ENCODE data around the gene MRPS11. TPM values are rescaled to one million over a fixed set of nuclear protein-coding genes. Genes with fewer than 3 reads are reported as not detected.

Gene MRPS11
- total RNA-seq, 3 donors from 2014 or later: 61.3 to 73.4 (median 67.2) TPM

DNA sequence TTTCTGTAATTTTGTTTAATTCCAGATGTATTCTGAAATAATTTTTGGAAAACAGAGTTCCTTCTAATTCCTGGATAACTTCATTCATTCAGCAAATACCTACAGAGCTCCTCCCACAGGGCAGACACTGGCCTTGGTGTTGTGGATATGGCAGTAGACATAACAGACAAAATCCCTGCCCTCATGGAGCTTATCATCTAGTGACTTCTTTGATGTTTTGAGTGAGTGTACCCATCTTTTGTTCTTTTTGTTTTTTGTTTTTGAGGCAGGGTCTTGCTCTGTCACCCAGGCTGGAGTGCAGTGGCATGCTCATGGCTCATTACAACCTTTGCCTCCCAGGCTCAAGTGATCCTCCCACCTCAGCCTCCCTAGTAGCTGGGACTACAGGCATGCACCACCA is 57.9 kb downstream of the MRPS11 start:
- DNase-seq (no peak), ATAC-seq (no peak)
- Mint-ChIP-seq H3K36me3 (ENCODE audit: insufficient read depth) (peaks cover 50% of the 10 kb centered on the region), H3K4me1 (ENCODE audit: low read depth) (no peaks in the 10 kb centered on the region), H3K9me3 (no peaks in the 10 kb centered on the region), H3K27me3 (ENCODE audit: low read depth) (no peaks in the 10 kb centered on the region), H3K4me3 (no peak overlapping the region)

DNA sequence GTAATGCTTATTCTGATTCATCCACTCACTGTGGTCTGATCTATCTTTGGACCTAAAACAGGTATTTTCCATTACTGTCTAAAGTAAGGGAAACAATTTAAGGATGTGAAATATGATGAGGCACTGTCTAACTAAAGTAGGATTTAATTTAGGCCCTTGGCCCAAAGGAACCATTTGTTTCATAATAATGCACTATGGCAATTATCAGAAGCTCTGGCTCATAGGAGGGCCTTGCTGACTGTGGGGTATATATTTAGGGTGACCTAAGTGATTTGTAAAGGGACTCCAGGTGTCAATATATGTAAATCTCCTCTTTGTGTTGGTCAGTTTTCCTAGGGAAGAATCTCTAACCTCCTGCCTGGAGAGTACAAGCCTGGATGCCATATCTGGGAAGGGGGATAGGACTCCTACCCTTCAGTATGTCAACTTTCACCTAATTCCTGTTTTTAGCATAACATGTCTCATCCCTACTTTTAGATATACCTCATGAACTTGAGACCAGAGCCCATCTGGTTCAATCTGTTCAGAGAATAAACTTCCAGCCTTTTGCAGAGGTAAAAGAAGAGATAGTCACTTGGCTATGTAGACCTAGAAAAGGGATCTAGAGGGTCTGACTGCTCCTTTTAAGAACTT is 58.9 kb downstream of the MRPS11 start:
- DNase-seq: no peak
- Mint-ChIP-seq H3K9me3 (no peaks in the 10 kb centered on the region), H3K4me3 (no peak overlapping the region), H3K4me1 (ENCODE audit: low read depth) (no peaks in the 10 kb centered on the region), H3K36me3 (ENCODE audit: insufficient read depth) (peaks cover 60% of the 10 kb centered on the region), H3K27me3 (ENCODE audit: low read depth) (no peaks in the 10 kb centered on the region)
- no peak for ATAC-seq

GRCh38 chr15:88529021-88529630 is 61.6 kb downstream of the MRPS11 start:
- no peaks in the 10 kb centered on the region for H3K27me3 Mint-ChIP-seq (ENCODE audit: low read depth)

More at GRCh38 chr15:88529021-88529630, 61.6 kb downstream of the MRPS11 start:
- H3K36me3 Mint-ChIP-seq (ENCODE audit: insufficient read depth): peaks cover 66% of the 10 kb centered on the region
- no peak for ATAC-seq
- peaks cover 5% of the 10 kb centered on the region for H3K9me3 Mint-ChIP-seq
- no peak overlapping the region for H3K4me3 Mint-ChIP-seq
- DNase-seq: no peak
- no peaks in the 10 kb centered on the region for H3K4me1 Mint-ChIP-seq (ENCODE audit: low read depth)

Other genes with a start within 250 kb of the MRPS11 start
- gene NTRK3, start 211.0 kb upstream of the MRPS11 start, total RNA-seq: 1 to 10 TPM in 1 of 3 donors, under 1 TPM in 1, not detected in 1; 0.18 to 1.7 TPM
- 10 to 100 TPM; 50.0 to 56.3 (median 51.4) TPM for gene MRPL46, start 320 bp upstream of the MRPS11 start, total RNA-seq
- gene DET1, start 79.0 kb downstream of the MRPS11 start, total RNA-seq: 1 to 10 TPM in 1 of 3 donors, under 1 TPM in 2; 0.87 to 1.0 (median 0.98) TPM
- gene AEN, start 153.6 kb downstream of the MRPS11 start, total RNA-seq: 100 to 1,000 TPM; 103 to 141 (median 140) TPM
- 10 to 100 TPM; 26.8 to 37.8 (median 27.7) TPM for gene ISG20, start 171.3 kb downstream of the MRPS11 start, total RNA-seq

All from activated T-cell treated with anti-CD3 and anti-CD28 coated beads, Interleukin-2, amount 50 U/mL, for 4 hours (primary cell).